Stimulated activated naive B cell treated with anti-CD40 and anti-IgM and Interleukin-4, amounts not matched to agents 10 μg/mL and 1 μg/mL and 100 μg/mL, for 72 hours (primary cell): ENCODE results near the gene ZNF578.
"Not testable (repeated sequence)": the region's sequence is repeated elsewhere in the genome, so short reads cannot be mapped to it uniquely, and the experiment has no call there.

ENCODE experiments used
- ATAC-seq, 2 donors: fragments of 150-1000 bp; cut with Tn5 transposase; replicated peaks; 2 replicates each; pipeline ENCODE4 v1.10.0; 2021; ENCODE audit warnings: moderate library complexity in 1 of 2
- DNase-seq: peaks from one replicate; pipeline ENCODE4 v3.0.0; 2021
- H3K27ac Mint-ChIP-seq: one replicate; pipeline ENCODE4 v1.8.0; 2022; ENCODE audit warnings: mild to moderate bottlenecking, mixed read lengths
- H3K27me3 Mint-ChIP-seq, 2 donors: one replicate each; pipeline ENCODE4 v1.8.0; 2022; ENCODE audit warnings: mixed read lengths in 2 of 2
- H3K36me3 Mint-ChIP-seq, 2 donors: one replicate each; pipeline ENCODE4 v1.8.0; 2022; ENCODE audit warnings: mixed read lengths in 2 of 2, mild to moderate bottlenecking in 1 of 2
- H3K4me1 Mint-ChIP-seq, 2 donors: one replicate each; pipeline ENCODE4 v1.8.0; 2022; ENCODE audit warnings: mixed read lengths in 2 of 2, mild to moderate bottlenecking in 1 of 2
- H3K4me3 Mint-ChIP-seq, 2 donors: one replicate each; pipeline ENCODE4 v1.8.0; 2022; ENCODE audit warnings: mild to moderate bottlenecking in 2 of 2, mixed read lengths in 2 of 2, moderate library complexity in 1 of 2
- H3K9me3 Mint-ChIP-seq, 2 donors: one replicate each; pipeline ENCODE4 v1.8.0; 2022; ENCODE audit warnings: mixed read lengths in 2 of 2, mild to moderate bottlenecking in 1 of 2

The ZNF578 gene

GRCh38 chr19:52558732-52559445 lies 105.5 kb downstream of the ZNF578 start:
- Mint-ChIP-seq H3K9me3 (peaks cover 37 to 40% of the 10 kb centered on the region in 2 donors), H3K27ac (peak overlapping the region; percentile 85), H3K36me3 (peaks cover 83 to 92% of the 10 kb centered on the region in 2 donors)
- H3K4me3 Mint-ChIP-seq, H3K27me3 Mint-ChIP-seq, ATAC-seq, DNase-seq, H3K4me1 Mint-ChIP-seq: not testable (repeated sequence)

- ATAC-seq, H3K27me3 Mint-ChIP-seq, H3K4me1 Mint-ChIP-seq, H3K27ac Mint-ChIP-seq, H3K4me3 Mint-ChIP-seq, DNase-seq: not testable (repeated sequence)
- Mint-ChIP-seq H3K9me3 (peaks cover 27 to 32% of the 10 kb centered on the region in 2 donors), H3K36me3 (peaks cover 76 to 89% of the 10 kb centered on the region in 2 donors)
These were observed 108.3 kb downstream of the ZNF578 start for GRCh38 chr19:52561611-52562010.
